CD8-positive, alpha-beta memory T cell (primary cell): ENCODE data around the gene FLCN. TPM values are rescaled to one million over a fixed set of nuclear protein-coding genes. Genes with fewer than 3 reads are reported as not detected.

Experiments used
- CTCF ChIA-PET: fragments of 350-600 bp; sonication (Branson Sonifier 250); formaldehyde crosslinking; loops from one replicate; lab custom pipeline; 2021; ENCODE audit warnings: antibody characterized with exemption; lab: Charles Lee
- POLR2A ChIA-PET: fragments of 350-600 bp; sonication (Branson Sonifier 250); formaldehyde crosslinking; loops from one replicate; lab custom pipeline; 2021; ENCODE audit warnings: antibody characterized with exemption; lab: Charles Lee
- DNase-seq, 5 donors: peaks; one replicate each; pipeline versions ENCODE4 v3.0.0 to v3.0.0-alpha.2; 2020 to 2022; ENCODE audit warnings: mixed read lengths in 1 of 5
- H3K27ac ChIP-seq: one replicate; pipeline ENCODE4 v1.7.0; 2013; ENCODE audit warnings: low read depth, mild to moderate bottlenecking, low read length, moderate library complexity
- H3K27me3 ChIP-seq: 2 replicates; pipeline ENCODE4 v1.7.0; 2013; ENCODE audit warnings: low read length, mild to moderate bottlenecking; ENCODE audit not compliant: insufficient read depth, poor library complexity, severe bottlenecking
- H3K36me3 ChIP-seq: 2 replicates; pipeline ENCODE4 v1.7.0; 2013; ENCODE audit warnings: mild to moderate bottlenecking, low read length, moderate library complexity; ENCODE audit not compliant: insufficient read depth
- H3K4me1 ChIP-seq: 2 replicates; pipeline ENCODE4 v1.7.0; 2013; ENCODE audit warnings: mild to moderate bottlenecking, low read length, moderate library complexity; ENCODE audit not compliant: insufficient read depth
- H3K4me3 ChIP-seq: 2 replicates; pipeline ENCODE4 v1.7.0; 2013; ENCODE audit warnings: mild to moderate bottlenecking, low read length
- H3K9me3 ChIP-seq: 2 replicates; pipeline ENCODE4 v1.7.0; 2013; ENCODE audit warnings: mild to moderate bottlenecking, low read length
- H3K27ac Mint-ChIP-seq, 8 donors: one replicate each; pipeline ENCODE4 v1.8.0; 2020 to 2021; ENCODE audit warnings: mixed read lengths in 8 of 8, mild to moderate bottlenecking in 6 of 8, inconsistent platforms in 3 of 8, moderate library complexity in 3 of 8
- H3K27me3 Mint-ChIP-seq, 2 donors: one replicate each; pipeline ENCODE4 v1.8.0; 2020 to 2021; ENCODE audit warnings: mixed read lengths in 2 of 2, mild to moderate bottlenecking in 1 of 2, moderate library complexity in 1 of 2
- H3K36me3 Mint-ChIP-seq, 3 donors: one replicate each; pipeline ENCODE4 v1.8.0; 2020 to 2021; ENCODE audit warnings: mixed read lengths in 3 of 3, inconsistent platforms in 1 of 3, mild to moderate bottlenecking in 1 of 3
- H3K4me1 Mint-ChIP-seq, 3 donors: one replicate each; pipeline ENCODE4 v1.8.0; 2020 to 2021; ENCODE audit warnings: mixed read lengths in 3 of 3, inconsistent platforms in 1 of 3, mild to moderate bottlenecking in 1 of 3
- H3K4me3 Mint-ChIP-seq, 7 donors: one replicate each; pipeline ENCODE4 v1.8.0; 2020 to 2021; ENCODE audit warnings: mixed read lengths in 7 of 7, mild to moderate bottlenecking in 6 of 7, moderate library complexity in 4 of 7, inconsistent platforms in 2 of 7
- H3K9me3 Mint-ChIP-seq, 5 donors: one replicate each; pipeline ENCODE4 v1.8.0; 2020 to 2022; ENCODE audit warnings: mixed read lengths in 5 of 5, mild to moderate bottlenecking in 3 of 5, moderate library complexity in 2 of 5, inconsistent platforms in 1 of 5
- polyA plus RNA-seq: library from polyadenylated mRNA; unstranded; fragments of 300-500 nt; fragmentation: Illumina TruSeq; gene quantifications from one replicate; pipeline ENCODE4 v1.2.3, GENCODE V29; 2021
- total RNA-seq, 2 experiments: library from RNA; stranded (reverse); gene quantifications; one replicate each; pipeline ENCODE4 v1.2.3, GENCODE V29; 2021

The FLCN gene
- total and polyA plus RNA-seq, 3 experiments from 2014 or later: 3.8 to 30.7 (median 26.9) TPM

- ChIA-PET POLR2A (interaction anchor here (0.5 kb wide), 1 partner anchor 32 kb away, joined by 3 read pairs; no protein-coding TSS in a partner anchor), CTCF (interaction anchor here (0.7 kb wide), 2 partner anchors 93 to 606 kb away, joined by 3 read pairs; no protein-coding TSS in a partner anchor)
- Histone ChIP-seq H3K36me3 (no peaks in the 10 kb centered on the region), H3K27me3 (no peaks in the 10 kb centered on the region), H3K27ac (peak overlapping the region; percentile 99), H3K9me3 (no peaks in the 10 kb centered on the region), H3K4me1 (peaks cover 14% of the 10 kb centered on the region), H3K4me3 (peak overlapping the region; percentile 92)
- Mint-ChIP-seq H3K4me3 (peak overlapping the region; percentile 90 to 98 (median 96)), H3K9me3 (no peaks in the 10 kb centered on the region), H3K4me1 (peaks cover 20 to 40% (median 22%) of the 10 kb centered on the region in 3 donors), H3K27ac (peak overlapping the region; percentile 97 to 99 (median 99)), H3K27me3 (peaks cover 0 to 4% of the 10 kb centered on the region in 2 donors), H3K36me3 (peaks cover 0 to 35% (median 5%) of the 10 kb centered on the region in 3 donors)
- DNase-seq: no peak
Observed at GRCh38 chr17:17235212-17236174, 1.5 kb downstream of the FLCN start.

GRCh38 chr17:17232303-17232621 lies 4.7 kb downstream of the FLCN start:
- no peak overlapping the region for H3K27ac ChIP-seq
- Mint-ChIP-seq H3K36me3 (peaks cover 0 to 61% (median 11%) of the 10 kb centered on the region in 3 donors), H3K4me3 (no peak overlapping the region), H3K27ac (peak overlapping the region in 2 of 8 donors; percentile 70 to 74), H3K27me3 (peaks cover 0 to 1% of the 10 kb centered on the region in 2 donors), H3K4me1 (peaks cover 16 to 28% (median 17%) of the 10 kb centered on the region in 3 donors), H3K9me3 (no peaks in the 10 kb centered on the region)
- H3K4me1 ChIP-seq: peaks cover 14% of the 10 kb centered on the region
- H3K27me3 ChIP-seq: no peaks in the 10 kb centered on the region
- CTCF ChIA-PET: interaction anchor here (1.0 kb wide), 1 partner anchor 29 kb away, joined by 4 read pairs; no protein-coding TSS in a partner anchor
- no peak for DNase-seq
- POLR2A ChIA-PET: no interaction called here
- H3K36me3 ChIP-seq: peaks cover 18% of the 10 kb centered on the region
- no peak overlapping the region for H3K4me3 ChIP-seq
- H3K9me3 ChIP-seq: no peaks in the 10 kb centered on the region

GRCh38 chr17:17231621-17232302 lies 5.2 kb downstream of the FLCN start:
- Histone ChIP-seq H3K27ac (no peak overlapping the region), H3K4me3 (no peak overlapping the region), H3K9me3 (no peaks in the 10 kb centered on the region), H3K36me3 (peaks cover 18% of the 10 kb centered on the region), H3K27me3 (no peaks in the 10 kb centered on the region), H3K4me1 (peaks cover 14% of the 10 kb centered on the region)
- CTCF ChIA-PET: interaction anchor here (1.0 kb wide), 1 partner anchor 30 kb away, joined by 4 read pairs; no protein-coding TSS in a partner anchor
- POLR2A ChIA-PET: no interaction called here
- Mint-ChIP-seq H3K27ac (peak overlapping the region in 1 of 8 donors; percentile 38), H3K36me3 (peaks cover 0 to 61% (median 11%) of the 10 kb centered on the region in 3 donors), H3K4me3 (no peak overlapping the region), H3K4me1 (peaks cover 16 to 26% (median 16%) of the 10 kb centered on the region in 3 donors), H3K27me3 (no peaks in the 10 kb centered on the region), H3K9me3 (no peaks in the 10 kb centered on the region)
- DNase-seq: no peak

GRCh38 chr17:17229416-17230384 lies 7.3 kb downstream of the FLCN start:
- H3K27ac Mint-ChIP-seq: peak overlapping the region in 1 of 8 donors; percentile 70
- ChIA-PET POLR2A (no interaction called here), CTCF (interaction anchor here (1.1 kb wide), 1 partner anchor 84 kb away, joined by 3 read pairs; no protein-coding TSS in a partner anchor)
- H3K9me3 Mint-ChIP-seq: no peaks in the 10 kb centered on the region
- H3K36me3 Mint-ChIP-seq: peaks cover 0 to 75% (median 17%) of the 10 kb centered on the region in 3 donors
- Histone ChIP-seq H3K36me3 (peaks cover 32% of the 10 kb centered on the region), H3K9me3 (no peaks in the 10 kb centered on the region), H3K4me1 (no peaks in the 10 kb centered on the region), H3K27ac (no peak overlapping the region), H3K4me3 (no peak overlapping the region), H3K27me3 (no peaks in the 10 kb centered on the region)
- H3K4me1 Mint-ChIP-seq: peaks cover 0 to 10% (median 0%) of the 10 kb centered on the region in 3 donors
- H3K4me3 Mint-ChIP-seq: no peak overlapping the region
- no peaks in the 10 kb centered on the region for H3K27me3 Mint-ChIP-seq
- DNase-seq: no peak

- ChIA-PET CTCF (interaction anchor here (1.1 kb wide), 1 partner anchor 85 kb away, joined by 3 read pairs; no protein-coding TSS in a partner anchor), POLR2A (no interaction called here)
Observed at GRCh38 chr17:17228521-17229279, 8.3 kb downstream of the FLCN start.

GRCh38 chr17:17227608-17228520 lies 9.1 kb downstream of the FLCN start:
- Mint-ChIP-seq H3K36me3 (peaks cover 0 to 94% (median 17%) of the 10 kb centered on the region in 3 donors), H3K27ac (peak overlapping the region in 1 of 8 donors; percentile 74), H3K27me3 (no peaks in the 10 kb centered on the region), H3K4me1 (peaks cover 0 to 7% (median 0%) of the 10 kb centered on the region in 3 donors), H3K4me3 (no peak overlapping the region), H3K9me3 (no peaks in the 10 kb centered on the region)
- H3K4me1 ChIP-seq: no peaks in the 10 kb centered on the region
- no peak overlapping the region for H3K27ac ChIP-seq
- H3K4me3 ChIP-seq: no peak overlapping the region
- POLR2A ChIA-PET: no interaction called here
- H3K27me3 ChIP-seq: no peaks in the 10 kb centered on the region
- CTCF ChIA-PET: no interaction called here
- peaks cover 32% of the 10 kb centered on the region for H3K36me3 ChIP-seq
- no peaks in the 10 kb centered on the region for H3K9me3 ChIP-seq
- no peak for DNase-seq

More at GRCh38 chr17:17228521-17229279, 8.3 kb downstream of the FLCN start:
- peaks cover 0 to 85% (median 17%) of the 10 kb centered on the region in 3 donors for H3K36me3 Mint-ChIP-seq
- peaks cover 0 to 7% (median 0%) of the 10 kb centered on the region in 3 donors for H3K4me1 Mint-ChIP-seq
- no peaks in the 10 kb centered on the region for H3K9me3 Mint-ChIP-seq
- Histone ChIP-seq H3K36me3 (peaks cover 32% of the 10 kb centered on the region), H3K4me3 (no peak overlapping the region), H3K4me1 (no peaks in the 10 kb centered on the region), H3K27me3 (no peaks in the 10 kb centered on the region), H3K9me3 (no peaks in the 10 kb centered on the region), H3K27ac (no peak overlapping the region)
- H3K4me3 Mint-ChIP-seq: no peak overlapping the region
- H3K27ac Mint-ChIP-seq: peak overlapping the region in 1 of 8 donors; percentile 36
- no peaks in the 10 kb centered on the region for H3K27me3 Mint-ChIP-seq
- no peak for DNase-seq
